WTC11 (cell line): ENCODE data around the gene WNT11.

Experiments used
- AFF4 ChIP-seq: sonication (generic); formaldehyde crosslinking; IDR thresholded peaks from 2 replicates; pipeline ENCODE4 v1.8.1; 2023; ENCODE audit warnings: mild to moderate bottlenecking, missing genetic modification reagents, borderline replicate concordance
- ATF3 ChIP-seq: sonication (generic); formaldehyde crosslinking; conservative IDR thresholded peaks from 2 replicates; pipeline ENCODE4 v1.8.1; 2022; ENCODE audit warnings: mild to moderate bottlenecking, missing genetic modification reagents
- CREB1 ChIP-seq: sonication (generic); formaldehyde crosslinking; IDR thresholded peaks from 2 replicates; pipeline ENCODE4 v1.8.0; 2023; ENCODE audit warnings: mild to moderate bottlenecking, missing genetic modification reagents
- CTCF ChIP-seq: fragments of 200-600 bp; IDR thresholded peaks from 2 replicates; pipeline ENCODE4 v1.8.0; 2022; ENCODE audit warnings: antibody characterized with exemption
- E2F4 ChIP-seq: sonication (generic); formaldehyde crosslinking; IDR thresholded peaks from 2 replicates; pipeline ENCODE4 v1.8.1; 2022; ENCODE audit warnings: low read depth, mild to moderate bottlenecking, moderate library complexity, missing genetic modification reagents, borderline replicate concordance
- FOXJ3 ChIP-seq: sonication (generic); formaldehyde crosslinking; IDR thresholded peaks from 2 replicates; pipeline ENCODE4 v1.9.0; 2021; ENCODE audit warnings: missing genetic modification reagents, mild to moderate bottlenecking, borderline replicate concordance
- GTF2I ChIP-seq: fragments of 250-450 bp; sonication (Bioruptor Pico); conservative IDR thresholded peaks from 2 replicates; pipeline ENCODE4 v1.4.0; 2021; ENCODE audit warnings: mild to moderate bottlenecking
- MAX ChIP-seq: sonication (generic); formaldehyde crosslinking; IDR thresholded peaks from 2 replicates; pipeline ENCODE4 v1.8.0; 2022; ENCODE audit warnings: mild to moderate bottlenecking, missing genetic modification reagents
- MYBL2 ChIP-seq: sonication (generic); formaldehyde crosslinking; IDR thresholded peaks from 2 replicates; pipeline ENCODE4 v1.8.1; 2023; ENCODE audit warnings: mild to moderate bottlenecking, moderate library complexity, missing genetic modification reagents
- NFATC4 ChIP-seq: fragments of 250-450 bp; sonication (Bioruptor Pico); IDR thresholded peaks from 2 replicates; pipeline ENCODE4 v1.9.0; 2021; ENCODE audit warnings: mild to moderate bottlenecking
- ZNF512 ChIP-seq: sonication (generic); formaldehyde crosslinking; IDR thresholded peaks from 2 replicates; pipeline ENCODE4 v1.8.1; 2022; ENCODE audit warnings: missing genetic modification reagents, borderline replicate concordance

GRCh38 chr11:76174330-76174729 lies 32.0 kb downstream of the WNT11 start:
- TF ChIP-seq CREB1 (CRISPR knock-in tag) (no peak), CTCF (no peak), FOXJ3 (CRISPR knock-in tag) (no peak), MYBL2 (no peak), NFATC4 (CRISPR knock-in tag) (no peak), MAX (CRISPR knock-in tag) (no peak), AFF4 (CRISPR knock-in tag) (no peak), GTF2I (CRISPR knock-in tag) (no peak), E2F4 (no peak), ZNF512 (CRISPR knock-in tag) (no peak), ATF3 (CRISPR knock-in tag) (no peak)
